ENCODE results near the gene IGDCC3.

- TF ChIP-seq, protein P1, sequence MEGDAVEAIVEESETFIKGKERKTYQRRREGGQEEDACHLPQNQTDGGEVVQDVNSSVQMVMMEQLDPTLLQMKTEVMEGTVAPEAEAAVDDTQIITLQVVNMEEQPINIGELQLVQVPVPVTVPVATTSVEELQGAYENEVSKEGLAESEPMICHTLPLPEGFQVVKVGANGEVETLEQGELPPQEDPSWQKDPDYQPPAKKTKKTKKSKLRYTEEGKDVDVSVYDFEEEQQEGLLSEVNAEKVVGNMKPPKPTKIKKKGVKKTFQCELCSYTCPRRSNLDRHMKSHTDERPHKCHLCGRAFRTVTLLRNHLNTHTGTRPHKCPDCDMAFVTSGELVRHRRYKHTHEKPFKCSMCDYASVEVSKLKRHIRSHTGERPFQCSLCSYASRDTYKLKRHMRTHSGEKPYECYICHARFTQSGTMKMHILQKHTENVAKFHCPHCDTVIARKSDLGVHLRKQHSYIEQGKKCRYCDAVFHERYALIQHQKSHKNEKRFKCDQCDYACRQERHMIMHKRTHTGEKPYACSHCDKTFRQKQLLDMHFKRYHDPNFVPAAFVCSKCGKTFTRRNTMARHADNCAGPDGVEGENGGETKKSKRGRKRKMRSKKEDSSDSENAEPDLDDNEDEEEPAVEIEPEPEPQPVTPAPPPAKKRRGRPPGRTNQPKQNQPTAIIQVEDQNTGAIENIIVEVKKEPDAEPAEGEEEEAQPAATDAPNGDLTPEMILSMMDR (IDR thresholded peaks at IDR 0.05 in 8 of 11, conservative IDR thresholded peaks at IDR 0.05 in 3 of 11): no peak
- no peak for TF ChIP-seq POLR2A (IDR thresholded peaks at IDR 0.05)
Measured at GRCh38 chr15:65290228-65290627, 87.6 kb downstream of the IGDCC3 start.
